Memory B cell (primary cell): ENCODE results near the gene ANAPC10.

Experiments used
- ATAC-seq: fragments of 150-1000 bp; cut with Tn5 transposase; 2 replicates; pipeline ENCODE4 v1.10.0; 2021; ENCODE audit warnings: low read depth, mild to moderate bottlenecking, moderate library complexity
- DNase-seq, 2 donors: peaks; one replicate each; pipeline ENCODE4 v3.0.0; 2022; ENCODE audit warnings: low spot score in 2 of 2
- H3K27ac Mint-ChIP-seq: one replicate; pipeline ENCODE4 v1.8.0; 2022; ENCODE audit warnings: mild to moderate bottlenecking, moderate library complexity, mixed read lengths
- H3K27me3 Mint-ChIP-seq: one replicate; pipeline ENCODE4 v1.8.0; 2022; ENCODE audit warnings: mixed read lengths
- H3K36me3 Mint-ChIP-seq: one replicate; pipeline ENCODE4 v1.8.0; 2022; ENCODE audit warnings: mild to moderate bottlenecking, mixed read lengths
- H3K4me1 Mint-ChIP-seq: one replicate; pipeline ENCODE4 v1.8.0; 2022; ENCODE audit warnings: mixed read lengths
- H3K4me3 Mint-ChIP-seq: one replicate; pipeline ENCODE4 v1.8.0; 2022; ENCODE audit warnings: mild to moderate bottlenecking, moderate library complexity, mixed read lengths
- H3K9me3 Mint-ChIP-seq: one replicate; pipeline ENCODE4 v1.8.0; 2022; ENCODE audit warnings: mixed read lengths

Gene ANAPC10

DNA sequence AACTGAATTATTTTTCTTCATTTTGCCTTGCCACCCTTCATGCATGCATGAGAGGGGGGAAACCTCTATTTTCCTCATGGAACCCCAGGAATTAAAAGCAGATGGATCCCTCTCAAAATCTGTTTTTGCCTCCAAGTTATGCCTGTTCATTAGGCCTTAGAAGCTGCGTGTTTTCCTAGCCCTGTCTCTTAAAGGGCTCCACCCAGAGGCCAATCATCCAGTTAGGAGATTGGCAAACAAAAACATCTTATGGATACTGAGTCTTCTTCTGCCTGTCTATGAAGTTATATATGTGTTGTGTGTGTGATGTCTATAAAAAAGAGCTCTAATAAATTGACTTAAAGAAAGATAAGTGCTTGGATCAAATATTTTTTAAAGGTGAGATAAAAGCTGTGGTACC lies 142.9 kb downstream of the ANAPC10 start:
- Mint-ChIP-seq H3K36me3 (no peaks in the 10 kb centered on the region), H3K27me3 (peaks cover 4% of the 10 kb centered on the region), H3K4me1 (no peaks in the 10 kb centered on the region), H3K9me3 (peaks cover 26% of the 10 kb centered on the region), H3K4me3 (no peak overlapping the region), H3K27ac (no peak overlapping the region)
- no peak for DNase-seq
- ATAC-seq = no peak

DNA sequence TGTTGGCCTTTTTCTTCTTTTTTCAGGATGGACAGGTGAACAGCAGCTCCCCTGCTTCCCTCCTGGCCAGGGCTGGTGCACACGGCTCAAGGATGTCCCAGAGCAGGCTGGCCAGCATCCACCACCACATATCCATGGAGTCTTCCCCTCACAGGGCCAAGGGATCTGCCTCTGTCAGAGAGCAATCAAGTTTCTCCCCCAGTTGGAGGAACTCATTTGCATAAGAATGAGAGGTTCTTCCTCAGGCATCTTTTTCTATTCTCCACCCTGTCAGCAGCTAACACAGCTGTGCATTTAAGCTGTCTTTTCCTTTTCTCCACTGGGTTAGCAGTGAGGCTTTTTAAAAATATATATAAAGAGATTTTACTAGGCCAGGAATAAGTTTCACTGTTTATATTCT lies 143.8 kb downstream of the ANAPC10 start:
- Mint-ChIP-seq H3K36me3 (no peaks in the 10 kb centered on the region), H3K27me3 (peaks cover 4% of the 10 kb centered on the region), H3K4me3 (no peak overlapping the region), H3K27ac (no peak overlapping the region), H3K9me3 (peaks cover 19% of the 10 kb centered on the region), H3K4me1 (no peaks in the 10 kb centered on the region)
- ATAC-seq = no peak
- DNase-seq = no peak

DNA sequence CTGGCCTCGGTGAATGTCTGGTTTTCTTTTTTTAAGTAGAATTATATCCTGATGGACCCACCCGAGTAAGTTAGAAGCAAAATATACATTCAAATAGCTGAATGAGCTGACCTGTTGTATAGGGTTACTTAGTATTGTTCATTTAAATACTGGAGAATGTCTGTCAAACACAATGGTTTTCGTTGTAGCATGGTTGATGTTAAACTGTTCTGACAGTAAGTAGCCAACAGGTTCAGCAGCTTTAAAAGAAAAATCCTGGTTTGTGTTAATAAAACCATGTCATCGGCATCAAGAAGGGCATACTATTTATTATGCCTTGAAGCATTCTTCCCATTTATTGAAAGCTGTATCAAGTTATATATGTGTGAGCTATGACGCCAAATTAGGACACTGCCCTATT lies 149.6 kb downstream of the ANAPC10 start:
- no peak for ATAC-seq
- Mint-ChIP-seq H3K36me3 (no peaks in the 10 kb centered on the region), H3K9me3 (peaks cover 8% of the 10 kb centered on the region), H3K4me1 (no peaks in the 10 kb centered on the region), H3K4me3 (no peak overlapping the region), H3K27me3 (peaks cover 4% of the 10 kb centered on the region), H3K27ac (no peak overlapping the region)
- DNase-seq = no peak

DNA sequence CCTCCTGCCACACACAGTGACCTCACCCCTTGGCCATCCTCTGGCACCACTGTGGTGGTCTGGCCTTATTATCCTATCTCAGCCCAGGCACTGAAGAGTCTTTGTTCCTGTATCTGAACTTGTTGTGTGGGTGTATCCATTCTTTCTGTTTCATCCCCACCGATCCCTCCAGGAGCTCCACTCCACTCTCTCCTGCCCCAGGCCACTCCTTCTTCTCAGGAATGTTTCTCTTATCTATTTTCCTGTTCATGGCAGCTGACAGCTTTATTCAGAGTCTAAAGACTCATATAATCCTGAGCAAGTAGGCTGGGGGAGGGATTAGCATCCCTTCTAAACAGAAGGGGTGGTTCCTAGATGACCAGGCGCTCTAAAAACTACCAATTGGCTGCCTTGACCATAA lies 150.0 kb downstream of the ANAPC10 start:
- Mint-ChIP-seq H3K4me3 (no peak overlapping the region), H3K4me1 (no peaks in the 10 kb centered on the region), H3K36me3 (no peaks in the 10 kb centered on the region), H3K9me3 (peaks cover 7% of the 10 kb centered on the region), H3K27me3 (peaks cover 4% of the 10 kb centered on the region), H3K27ac (no peak overlapping the region)
- DNase-seq = no peak
- ATAC-seq = no peak
